GM19455 (cell line): Measurements from ENCODE around the gene TEX29.

Source experiments
- ATAC-seq: cut with Tn5 transposase; IDR thresholded peaks from one replicate; pipeline ENCODE4 v1.9.1; 2021; ENCODE audit not compliant: unreplicated experiment

Gene TEX29

GRCh38 chr13:111289251-111289650, 31.2 kb upstream of the TEX29 start:
- no peak for ATAC-seq

- no peak for ATAC-seq
Observed at GRCh38 chr13:111291908-111292307, 28.5 kb upstream of the TEX29 start.

- ATAC-seq = no peak
Observed at GRCh38 chr13:111292710-111293485, 27.5 kb upstream of the TEX29 start.

- no peak for ATAC-seq
Observed at GRCh38 chr13:111295886-111296285, 24.6 kb upstream of the TEX29 start.

GRCh38 chr13:111296417-111296816, 24.0 kb upstream of the TEX29 start:
- ATAC-seq = no peak

- ATAC-seq = no peak
Observed at GRCh38 chr13:111298214-111298975, 22.0 kb upstream of the TEX29 start.

GRCh38 chr13:111302045-111302726, 18.3 kb upstream of the TEX29 start:
- no peak for ATAC-seq

GRCh38 chr13:111303559-111303958, 16.9 kb upstream of the TEX29 start:
- ATAC-seq = peak; percentile 4

GRCh38 chr13:111304041-111304544, 16.3 kb upstream of the TEX29 start:
- ATAC-seq = peak; percentile 97

- peak; percentile 41 for ATAC-seq
Observed at GRCh38 chr13:111304603-111305289, 15.7 kb upstream of the TEX29 start.

GRCh38 chr13:111312944-111313590, 7.4 kb upstream of the TEX29 start:
- no peak for ATAC-seq

GRCh38 chr13:111313911-111314425, 6.5 kb upstream of the TEX29 start:
- ATAC-seq = no peak

GRCh38 chr13:111314852-111315251, 5.6 kb upstream of the TEX29 start:
- no peak for ATAC-seq

- ATAC-seq = no peak
Observed at GRCh38 chr13:111315347-111315995, 5.0 kb upstream of the TEX29 start.

GRCh38 chr13:111316161-111316730, 4.2 kb upstream of the TEX29 start:
- ATAC-seq = no peak

- ATAC-seq = no peak
Observed at GRCh38 chr13:111317042-111317550, 3.3 kb upstream of the TEX29 start.

GRCh38 chr13:111317571-111318345, 2.7 kb upstream of the TEX29 start:
- no peak for ATAC-seq

GRCh38 chr13:111318386-111318785, 2.1 kb upstream of the TEX29 start:
- ATAC-seq = no peak
